ENCODE results near the gene SRSF9.

GRCh38 chr12:120432772-120433525, 36.6 kb downstream of the SRSF9 start:
- TF ChIP-seq POLR2A (IDR thresholded peaks at IDR 0.05) (no peak), CTCF (IDR thresholded peaks at IDR 0.05) (no peak)

All from lower leg skin (tissue), 3 donors.